Astrocyte (in vitro differentiated cells and primary cell): ENCODE results near the gene DAO. TPM values are rescaled to one million over a fixed set of nuclear protein-coding genes. Genes with fewer than 3 reads are reported as not detected.

ENCODE experiments used
- DNase-seq: peaks from one replicate; pipeline ENCODE4 v3.0.0-alpha.2; 2010; ENCODE audit warnings: low read depth
- FAIRE-seq: peaks from 2 replicates; lab custom pipeline; 2011; peaks lifted over from hg19 to GRCh38; lab: Jason Lieb, UNC
- H2AFZ ChIP-seq: 2 replicates; pipeline ENCODE4 v1.6.0; 2012; ENCODE audit warnings: low read depth, low read length, inconsistent platforms
- H3K27ac ChIP-seq: 2 replicates; pipeline ENCODE4 v1.5.1; 2011; ENCODE audit warnings: low read depth, low read length, inconsistent platforms
- H3K27me3 ChIP-seq: 2 replicates; pipeline ENCODE4 v1.6.0; 2011; ENCODE audit warnings: low read length, inconsistent platforms; ENCODE audit not compliant: insufficient read depth
- H3K36me3 ChIP-seq: 2 replicates; pipeline ENCODE4 v1.5.1; 2011; ENCODE audit warnings: low read length, inconsistent platforms; ENCODE audit not compliant: insufficient read depth
- H3K4me1 ChIP-seq: 2 replicates; pipeline ENCODE4 v1.5.1; 2011; ENCODE audit warnings: low read length, inconsistent platforms; ENCODE audit not compliant: insufficient read depth
- H3K4me2 ChIP-seq: 2 replicates; pipeline ENCODE4 v1.6.0; 2012; ENCODE audit warnings: low read length, inconsistent platforms
- H3K4me3 ChIP-seq: 2 replicates; pipeline ENCODE4 v1.5.1; 2011; ENCODE audit warnings: low read depth, mild to moderate bottlenecking, low read length, inconsistent platforms; ENCODE audit not compliant: insufficient read depth
- H3K79me2 ChIP-seq: 2 replicates; pipeline ENCODE4 v1.6.0; 2012; ENCODE audit warnings: mild to moderate bottlenecking, low read length, inconsistent platforms; ENCODE audit not compliant: insufficient read depth
- H3K9ac ChIP-seq: 2 replicates; pipeline ENCODE4 v1.6.0; 2012; ENCODE audit warnings: mild to moderate bottlenecking, low read length, inconsistent platforms
- H3K9me3 ChIP-seq: 2 replicates; pipeline ENCODE4 v1.5.1; 2012; ENCODE audit warnings: low read depth, mild to moderate bottlenecking, low read length, inconsistent platforms; ENCODE audit not compliant: insufficient read depth
- H4K20me1 ChIP-seq: 2 replicates; pipeline ENCODE4 v1.6.0; 2012; ENCODE audit warnings: low read length, inconsistent platforms; ENCODE audit not compliant: insufficient read depth
- H3K27ac Mint-ChIP-seq: one replicate; pipeline ENCODE4 v1.8.0; 2021; ENCODE audit warnings: mild to moderate bottlenecking, mixed read lengths; ENCODE audit not compliant: unreplicated experiment
- H3K27me3 Mint-ChIP-seq: one replicate; pipeline ENCODE4 v1.8.0; 2021; ENCODE audit warnings: low read depth, mixed read lengths; ENCODE audit not compliant: unreplicated experiment
- H3K36me3 Mint-ChIP-seq: one replicate; pipeline ENCODE4 v1.8.0; 2021; ENCODE audit warnings: low read depth, mixed read lengths; ENCODE audit not compliant: unreplicated experiment
- H3K4me1 Mint-ChIP-seq: one replicate; pipeline ENCODE4 v1.8.0; 2021; ENCODE audit warnings: low read depth, mixed read lengths; ENCODE audit not compliant: unreplicated experiment
- H3K4me3 Mint-ChIP-seq: one replicate; pipeline ENCODE4 v1.8.0; 2021; ENCODE audit warnings: mild to moderate bottlenecking, moderate library complexity, mixed read lengths; ENCODE audit not compliant: unreplicated experiment
- H3K9me3 Mint-ChIP-seq: one replicate; pipeline ENCODE4 v1.8.0; 2021; ENCODE audit warnings: mild to moderate bottlenecking, mixed read lengths; ENCODE audit not compliant: unreplicated experiment
- CTCF ChIP-seq: IDR thresholded peaks from 2 replicates; pipeline ENCODE4 v1.5.1; 2011; ENCODE audit warnings: low read depth, mild to moderate bottlenecking, inconsistent platforms, low read length, moderate library complexity; ENCODE audit not compliant: insufficient read depth
- EZH2 ChIP-seq: IDR thresholded peaks from 2 replicates; pipeline ENCODE4 v1.6.1; 2012; ENCODE audit warnings: mild to moderate bottlenecking, low read length, inconsistent platforms; ENCODE audit not compliant: insufficient read depth
- total RNA-seq: library from RNA; stranded (reverse); gene quantifications from 2 replicates; pipeline ENCODE4 v1.2.1, GENCODE V29; 2021

The DAO gene
- total RNA-seq, 1 donor from 2014 or later = not detected

- Histone ChIP-seq H3K27ac (peak overlapping the region; percentile 100), H3K4me2 (peak overlapping the region; percentile 100), H4K20me1 (peaks cover 2% of the 10 kb centered on the region), H3K4me1 (peaks cover 45% of the 10 kb centered on the region), H3K79me2 (peaks cover 85% of the 10 kb centered on the region), H3K9me3 (peaks cover 2% of the 10 kb centered on the region), H2AFZ (no peak overlapping the region), H3K4me3 (peak overlapping the region; percentile 15), H3K9ac (peak overlapping the region; percentile 100), H3K36me3 (peaks cover 27% of the 10 kb centered on the region), H3K27me3 (no peaks in the 10 kb centered on the region)
- TF ChIP-seq EZH2 = no peak
- Mint-ChIP-seq H3K27me3 (no peaks in the 10 kb centered on the region), H3K27ac (peak overlapping the region; percentile 99), H3K4me3 (peak overlapping the region; percentile 13), H3K9me3 (peaks cover 5% of the 10 kb centered on the region), H3K4me1 (peaks cover 48% of the 10 kb centered on the region), H3K36me3 (peaks cover 22% of the 10 kb centered on the region)
- DNase-seq = peak; percentile 44
- no peak for FAIRE-seq
These were observed 27.1 kb upstream of the DAO start for GRCh38 chr12:108852674-108853309.

GRCh38 chr12:108853426-108853825 lies 26.5 kb upstream of the DAO start:
- TF ChIP-seq EZH2 = no peak
- no peak for TF ChIP-seq CTCF
- Histone ChIP-seq H3K4me3 (peak overlapping the region; percentile 14), H3K79me2 (peaks cover 79% of the 10 kb centered on the region), H3K4me2 (peak overlapping the region; percentile 100), H3K9me3 (peaks cover 2% of the 10 kb centered on the region), H3K36me3 (peaks cover 20% of the 10 kb centered on the region), H2AFZ (no peak overlapping the region), H3K4me1 (peaks cover 50% of the 10 kb centered on the region), H3K27ac (peak overlapping the region; percentile 100), H3K27me3 (no peaks in the 10 kb centered on the region), H4K20me1 (no peaks in the 10 kb centered on the region), H3K9ac (peak overlapping the region; percentile 100)
- peaks cover 47% of the 10 kb centered on the region for H3K4me1 Mint-ChIP-seq
- peaks cover 16% of the 10 kb centered on the region for H3K36me3 Mint-ChIP-seq
- peak overlapping the region; percentile 99 for H3K27ac Mint-ChIP-seq
- H3K4me3 Mint-ChIP-seq = peak overlapping the region; percentile 31
- peaks cover 3% of the 10 kb centered on the region for H3K9me3 Mint-ChIP-seq
- DNase-seq = no peak
- no peak for FAIRE-seq
- H3K27me3 Mint-ChIP-seq = no peaks in the 10 kb centered on the region

- peaks cover 13% of the 10 kb centered on the region for H3K36me3 Mint-ChIP-seq
- H3K36me3 ChIP-seq = peaks cover 15% of the 10 kb centered on the region
- no peaks in the 10 kb centered on the region for H3K27me3 ChIP-seq
- H3K27me3 Mint-ChIP-seq = no peaks in the 10 kb centered on the region
- peak; percentile 93 for DNase-seq
- peak overlapping the region; percentile 100 for H3K27ac ChIP-seq
- H3K9me3 ChIP-seq = peaks cover 2% of the 10 kb centered on the region
- peak overlapping the region; percentile 99 for H3K27ac Mint-ChIP-seq
- H3K9me3 Mint-ChIP-seq = peaks cover 3% of the 10 kb centered on the region
- no peak for TF ChIP-seq EZH2
- TF ChIP-seq CTCF = peak; percentile 44
- peaks cover 51% of the 10 kb centered on the region for H3K4me1 Mint-ChIP-seq
- H3K4me2 ChIP-seq = peak overlapping the region; percentile 100
- H3K79me2 ChIP-seq = peaks cover 73% of the 10 kb centered on the region
- FAIRE-seq = no peak
- no peaks in the 10 kb centered on the region for H4K20me1 ChIP-seq
- peak overlapping the region; percentile 100 for H3K9ac ChIP-seq
- peak overlapping the region; percentile 10 for H3K4me3 ChIP-seq
- peaks cover 55% of the 10 kb centered on the region for H3K4me1 ChIP-seq
- H2AFZ ChIP-seq = no peak overlapping the region
- H3K4me3 Mint-ChIP-seq = peak overlapping the region; percentile 74
These were observed 25.9 kb upstream of the DAO start for GRCh38 chr12:108853981-108854446.
